NCI-H1092 (cell line): ENCODE measurements around the gene TGFBR3L.

Experiments used
- DNase-seq: peaks from one replicate; lab custom pipeline; 2025; lab: John Stamatoyannopoulos, UW

TGFBR3L gene

GRCh38 chr19:7904074-7905020, 10.3 kb upstream of the TGFBR3L start:
- DNase-seq = no peak

GRCh38 chr19:7905268-7905667, 9.4 kb upstream of the TGFBR3L start:
- no peak for DNase-seq

- no peak for DNase-seq
These were observed 8.8 kb upstream of the TGFBR3L start for GRCh38 chr19:7905859-7906258.

GRCh38 chr19:7907122-7907521, 7.5 kb upstream of the TGFBR3L start:
- DNase-seq = no peak

- DNase-seq = no peak
These were observed 7.1 kb upstream of the TGFBR3L start for GRCh38 chr19:7907544-7907943.

GRCh38 chr19:7908078-7908699, 6.4 kb upstream of the TGFBR3L start:
- DNase-seq = no peak

GRCh38 chr19:7908742-7909461, 5.7 kb upstream of the TGFBR3L start:
- no peak for DNase-seq

GRCh38 chr19:7909471-7910067, 5.1 kb upstream of the TGFBR3L start:
- no peak for DNase-seq

GRCh38 chr19:7910321-7911161, 4.1 kb upstream of the TGFBR3L start:
- DNase-seq = no peak

GRCh38 chr19:7911508-7912143, 3.0 kb upstream of the TGFBR3L start:
- no peak for DNase-seq

GRCh38 chr19:7912144-7912696, 2.4 kb upstream of the TGFBR3L start:
- no peak for DNase-seq

- no peak for DNase-seq
These were observed 1.7 kb upstream of the TGFBR3L start for GRCh38 chr19:7912697-7913564.

GRCh38 chr19:7913652-7914051, 978 bp upstream of the TGFBR3L start:
- DNase-seq = no peak

- no peak for DNase-seq
These were observed 531 bp upstream of the TGFBR3L start for GRCh38 chr19:7914099-7914498.

GRCh38 chr19:7915250-7916102, 846 bp downstream of the TGFBR3L start:
- no peak for DNase-seq

- no peak for DNase-seq
These were observed 1.7 kb downstream of the TGFBR3L start for GRCh38 chr19:7916103-7916954.

- no peak for DNase-seq
These were observed 2.3 kb downstream of the TGFBR3L start for GRCh38 chr19:7916955-7917266.
